GM21526 (cell line): ENCODE measurements around the gene SLC10A6.

ENCODE experiments used
- ATAC-seq: cut with Tn5 transposase; IDR thresholded peaks from one replicate; pipeline ENCODE4 v1.9.1; 2021; ENCODE audit warnings: moderate library complexity; ENCODE audit not compliant: unreplicated experiment, low FRiP score

SLC10A6 gene

GRCh38 chr4:86848136-86848535 is 1.0 kb downstream of the SLC10A6 start:
- ATAC-seq: no peak

GRCh38 chr4:86847571-86847970 is 1.6 kb downstream of the SLC10A6 start:
- no peak for ATAC-seq

DNA sequence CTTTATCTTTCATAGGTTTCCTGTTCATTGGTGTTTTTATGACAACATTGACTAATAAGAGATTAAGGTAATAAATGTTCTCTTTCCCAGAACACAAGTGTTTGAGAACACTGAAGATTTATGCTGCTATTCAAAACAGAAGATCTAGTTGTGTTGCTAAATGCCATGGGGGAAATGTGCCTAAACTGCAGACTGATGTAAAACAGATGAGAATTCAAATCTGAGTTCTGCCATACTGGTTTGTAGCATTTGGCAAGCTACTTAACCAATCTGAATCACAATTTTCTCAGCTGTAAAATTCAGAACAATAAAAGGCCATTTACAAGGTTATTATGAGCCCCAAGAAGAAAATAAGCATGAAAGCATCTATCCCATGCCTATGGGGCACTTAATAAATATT is 2.3 kb downstream of the SLC10A6 start:
- ATAC-seq: no peak

DNA sequence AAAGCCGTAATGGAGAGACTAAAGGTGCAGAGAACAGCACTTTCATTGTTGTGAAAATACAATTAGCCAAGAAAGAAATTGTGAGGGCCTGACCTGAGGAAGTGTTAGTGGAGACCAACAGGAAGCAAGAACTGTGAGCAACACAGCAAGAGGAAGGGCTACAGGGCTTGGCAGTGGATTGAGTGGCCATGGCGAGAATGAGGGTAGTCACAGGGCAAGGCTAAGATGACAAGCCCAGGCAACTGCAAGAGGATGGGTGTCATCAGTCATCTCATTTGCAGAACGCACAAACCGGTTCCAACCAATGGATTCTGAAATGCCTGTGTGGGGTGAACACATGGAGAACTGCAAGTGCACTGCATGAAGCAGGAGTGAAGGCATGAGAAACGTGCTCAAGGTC is 3.6 kb downstream of the SLC10A6 start:
- no peak for ATAC-seq

DNA sequence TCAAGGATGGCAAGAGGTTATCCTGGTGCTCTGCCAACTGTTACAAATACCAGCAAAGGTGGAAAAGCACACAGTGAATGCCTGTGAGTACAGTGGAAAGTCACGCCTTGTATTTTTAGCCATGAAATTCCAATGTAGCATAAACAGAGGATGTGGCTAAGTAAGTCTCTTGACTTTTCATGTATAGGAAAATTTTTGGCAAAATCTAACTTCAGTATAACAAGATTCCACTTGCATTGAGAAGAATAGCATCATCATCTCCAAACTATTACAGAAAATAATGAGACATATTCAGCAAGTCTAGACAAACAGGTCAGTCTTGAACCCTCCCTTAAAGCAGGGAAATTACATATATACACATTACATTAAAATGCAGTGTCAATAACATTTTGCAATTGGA is 7.9 kb downstream of the SLC10A6 start:
- no peak for ATAC-seq

GRCh38 chr4:86840858-86841257 is 8.3 kb downstream of the SLC10A6 start:
- ATAC-seq: no peak

- no peak for ATAC-seq
Measured at GRCh38 chr4:86837691-86838503, 11.3 kb downstream of the SLC10A6 start.

DNA sequence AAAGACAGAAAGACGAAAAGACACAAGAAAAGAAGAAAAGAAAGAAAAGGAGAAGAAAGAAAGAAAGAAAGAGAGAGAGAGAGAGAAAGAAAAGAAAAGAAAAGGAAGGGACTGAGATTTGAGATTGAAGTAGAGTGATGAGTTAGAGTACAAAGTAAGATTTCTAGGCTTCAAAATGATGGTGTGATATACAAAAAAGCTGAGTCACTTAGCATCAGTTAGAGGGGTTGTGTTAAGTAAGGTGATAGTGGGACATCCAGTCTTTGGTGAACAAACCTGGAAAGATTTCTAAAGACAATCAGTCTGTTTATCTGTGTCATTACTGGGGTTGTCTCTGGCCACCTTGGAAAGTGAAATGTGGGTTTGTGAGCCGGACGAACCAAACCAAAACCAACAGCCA is 13.5 kb downstream of the SLC10A6 start:
- no peak for ATAC-seq

- ATAC-seq: no peak
Measured at GRCh38 chr4:86834901-86835300, 14.3 kb downstream of the SLC10A6 start.

DNA sequence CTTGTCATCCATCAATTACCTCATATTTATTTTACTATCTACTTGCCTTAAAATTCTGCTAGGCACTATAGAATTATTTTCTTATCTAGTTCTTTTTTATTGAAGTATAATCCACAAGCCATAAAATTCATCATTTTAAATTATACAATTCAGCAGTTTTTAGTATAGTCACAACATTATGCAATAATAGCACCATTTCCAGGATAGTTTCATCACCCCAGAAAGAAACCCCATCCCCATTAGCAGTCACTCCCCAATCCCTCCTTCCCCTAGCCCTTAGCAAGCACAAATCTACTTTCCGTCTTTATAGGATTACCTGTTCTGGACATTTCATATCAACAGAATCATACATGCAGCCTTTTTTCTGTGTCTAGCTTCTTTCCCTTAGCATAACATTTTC is 15.6 kb downstream of the SLC10A6 start:
- ATAC-seq: no peak

GRCh38 chr4:86831262-86832130 is 17.7 kb downstream of the SLC10A6 start:
- no peak for ATAC-seq

DNA sequence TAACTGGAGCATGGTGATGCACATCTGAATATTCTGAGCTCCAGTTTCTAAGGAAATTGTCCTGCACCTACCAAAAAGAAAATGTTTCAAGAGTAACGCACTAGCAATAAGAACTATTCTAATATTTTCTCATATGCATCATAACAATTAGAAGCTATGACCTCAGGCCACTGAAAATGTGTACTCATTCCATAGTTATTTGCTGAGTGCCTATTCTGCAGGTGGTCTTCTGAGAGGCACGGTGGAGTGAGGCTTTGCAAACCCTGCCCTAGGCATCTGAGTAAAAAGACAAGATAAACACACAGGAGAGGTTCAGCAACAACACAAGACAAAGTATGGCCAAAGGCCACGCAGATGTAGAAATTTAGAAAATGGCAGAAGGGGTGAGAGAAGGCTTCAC is 23.7 kb downstream of the SLC10A6 start:
- ATAC-seq: no peak

DNA sequence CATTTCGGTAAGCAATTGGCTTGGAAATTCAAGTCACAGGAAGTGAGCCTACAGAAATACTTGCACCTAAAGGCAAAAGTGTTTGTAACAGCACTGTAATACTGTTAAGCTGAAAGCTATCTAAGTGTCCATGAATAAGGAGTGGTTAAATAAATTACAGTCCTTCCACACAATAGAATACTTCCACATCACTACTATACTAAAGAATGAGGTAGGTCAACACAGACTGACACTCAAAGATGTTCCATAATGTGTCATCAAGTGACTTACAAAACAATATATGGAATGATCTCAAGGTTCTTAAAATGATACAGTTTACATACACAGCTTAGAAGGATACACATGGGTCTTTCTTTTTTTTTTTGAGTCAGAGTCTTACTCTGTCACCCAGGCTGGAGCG is 27.0 kb downstream of the SLC10A6 start:
- no peak for ATAC-seq

DNA sequence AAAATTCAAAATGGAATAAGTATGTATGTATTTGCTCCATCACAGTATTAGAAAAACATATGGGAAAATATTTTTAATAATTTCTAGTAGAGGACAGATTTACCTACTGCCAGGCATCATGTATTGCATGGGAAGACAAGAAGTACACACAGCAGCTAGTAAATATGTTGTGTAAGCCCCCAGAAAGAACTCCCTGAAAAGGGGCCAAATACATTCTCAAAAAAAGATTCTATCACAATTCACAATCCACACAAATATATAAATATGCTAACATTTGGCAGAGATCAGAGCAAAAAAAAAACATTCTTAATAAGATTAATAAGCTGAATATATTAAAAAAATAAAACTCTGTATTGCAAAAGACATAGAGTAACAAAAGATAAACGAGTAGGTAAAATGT is 28.0 kb downstream of the SLC10A6 start:
- no peak for ATAC-seq

- no peak for ATAC-seq
Measured at GRCh38 chr4:86819561-86819960, 29.6 kb downstream of the SLC10A6 start.

- ATAC-seq: no peak
Measured at GRCh38 chr4:86818841-86819240, 30.3 kb downstream of the SLC10A6 start.

GRCh38 chr4:86818211-86818610 is 31.0 kb downstream of the SLC10A6 start:
- no peak for ATAC-seq

DNA sequence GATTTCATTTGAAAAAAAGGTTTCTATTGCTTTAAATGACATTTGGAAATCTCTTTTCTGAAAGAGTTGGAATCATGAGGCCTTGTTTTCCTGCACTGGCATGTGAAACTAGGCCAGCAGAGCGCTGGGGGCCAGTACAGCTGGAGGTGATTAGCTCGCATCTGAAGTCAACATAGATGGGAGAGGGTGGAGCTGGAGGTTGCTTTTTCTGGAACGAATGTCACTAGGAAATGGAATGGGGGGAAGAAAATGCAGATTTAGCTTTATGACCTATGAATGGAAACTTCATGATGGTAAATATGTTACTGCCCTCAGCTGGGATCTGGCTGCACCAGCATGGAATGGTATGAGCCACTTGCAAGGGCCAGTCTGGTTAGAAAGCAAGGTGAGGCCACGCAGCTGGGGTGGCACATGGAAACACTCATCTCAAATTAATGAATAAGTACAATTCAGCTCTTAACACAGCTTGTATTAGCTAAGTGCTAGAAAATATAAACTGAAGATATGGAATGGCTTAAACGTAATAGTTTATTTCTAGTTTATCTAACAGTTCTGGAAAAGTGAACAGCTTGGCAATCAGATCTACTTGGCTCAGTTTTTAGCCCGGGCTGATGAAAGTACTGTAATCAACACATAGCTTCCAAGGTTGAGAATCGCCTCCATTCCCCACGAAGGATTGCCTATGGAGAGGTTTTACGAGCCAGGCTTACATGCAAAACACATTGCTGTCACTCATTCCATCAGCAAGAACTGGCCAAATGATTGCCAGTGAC is 32.5 kb downstream of the SLC10A6 start:
- no peak for ATAC-seq

- no peak for ATAC-seq
Measured at GRCh38 chr4:86815653-86816052, 33.5 kb downstream of the SLC10A6 start.

DNA sequence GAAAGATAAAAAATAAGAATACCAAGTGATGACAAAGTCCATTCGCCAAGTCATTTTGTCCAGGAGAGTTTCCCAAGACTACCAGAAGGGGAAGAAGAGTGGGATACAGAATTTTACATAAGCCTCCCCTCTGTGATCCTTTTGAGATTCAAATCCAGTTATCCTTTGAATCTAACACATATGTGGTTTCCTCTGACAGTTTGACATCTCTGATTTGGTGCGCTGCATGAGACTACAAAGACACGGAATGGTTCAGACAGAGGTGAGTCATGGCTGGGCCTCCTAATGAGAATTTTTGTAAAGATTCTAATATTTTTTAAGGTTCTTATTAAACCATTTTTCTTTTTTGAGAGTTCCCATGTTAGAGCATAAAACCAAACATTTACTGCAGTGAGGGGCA is 38.3 kb downstream of the SLC10A6 start:
- no peak for ATAC-seq

GRCh38 chr4:86809809-86810208 is 39.4 kb downstream of the SLC10A6 start:
- ATAC-seq: no peak
